HepG2 (cell line): ENCODE measurements around the gene MAPK8IP3. TPM values are rescaled to one million over a fixed set of nuclear protein-coding genes. Genes with fewer than 3 reads are reported as not detected.

Source experiments
- CBX5 ChIP-seq: sonication (generic); formaldehyde crosslinking; IDR thresholded peaks from 2 replicates; pipeline ENCODE4 v1.4.0; 2020; ENCODE audit warnings: missing genetic modification reagents, borderline replicate concordance
- CEBPG ChIP-seq: IDR thresholded peaks from 2 replicates; pipeline ENCODE4 v1.6.1; 2016
- GATA4 ChIP-seq: sonication (generic); IDR thresholded peaks from 2 replicates; pipeline ENCODE4 v1.6.1; 2016; ENCODE audit warnings: antibody characterized with exemption, low read depth, borderline replicate concordance
- HDAC1 ChIP-seq: sonication (generic); formaldehyde crosslinking; IDR thresholded peaks from 2 replicates; pipeline ENCODE4 v1.5.1; 2020; ENCODE audit warnings: mild to moderate bottlenecking, missing genetic modification reagents
- HDAC2 ChIP-seq: sonication (generic); formaldehyde crosslinking; IDR thresholded peaks from 2 replicates; pipeline ENCODE4 v1.4.0; 2020; ENCODE audit warnings: missing genetic modification reagents
- HMGA1 ChIP-seq: sonication (generic); formaldehyde crosslinking; conservative IDR thresholded peaks from 2 replicates; pipeline ENCODE4 v1.4.0; 2020; ENCODE audit warnings: missing genetic modification reagents
- HOXD1 ChIP-seq: sonication (generic); formaldehyde crosslinking; IDR thresholded peaks from 2 replicates; pipeline ENCODE4 v1.5.0; 2020; ENCODE audit warnings: missing genetic modification reagents
- MXD4 ChIP-seq: IDR thresholded peaks from 2 replicates; pipeline ENCODE4 v1.6.1; 2016; ENCODE audit warnings: mild to moderate bottlenecking, missing biosample characterization, missing genetic modification reagents
- NFE2L1 ChIP-seq: sonication (generic); formaldehyde crosslinking; IDR thresholded peaks from 2 replicates; pipeline ENCODE4 v1.4.0; 2020; ENCODE audit warnings: missing genetic modification reagents, mild to moderate bottlenecking, borderline replicate concordance
- NR2F2 ChIP-seq: IDR thresholded peaks from 2 replicates; pipeline ENCODE4 v1.6.1; 2012; ENCODE audit warnings: low read depth, inconsistent platforms, borderline replicate concordance
- ONECUT2 ChIP-seq: sonication (generic); formaldehyde crosslinking; IDR thresholded peaks from 2 replicates; pipeline ENCODE4 v1.4.0; 2020; ENCODE audit warnings: missing genetic modification reagents
- SMAD1 ChIP-seq: sonication (generic); formaldehyde crosslinking; IDR thresholded peaks from 2 replicates; pipeline ENCODE4 v1.4.0; 2020; ENCODE audit warnings: missing genetic modification reagents, low read depth, mild to moderate bottlenecking, borderline replicate concordance
- SNRNP70 ChIP-seq: fragments of 200-400 bp; formaldehyde crosslinking; IDR thresholded peaks from 2 replicates; pipeline ENCODE4 v1.6.1; 2017; ENCODE audit warnings: mild to moderate bottlenecking, low read depth, low read length, moderate library complexity
- STAG1 ChIP-seq: sonication (generic); formaldehyde crosslinking; IDR thresholded peaks from 2 replicates; pipeline ENCODE4 v1.4.0; 2020; ENCODE audit warnings: missing genetic modification reagents
- ZNF24 ChIP-seq: fragments of 450-650 bp; IDR thresholded peaks from 2 replicates; pipeline ENCODE4 v1.6.1; 2017; ENCODE audit warnings: antibody characterized with exemption, mild to moderate bottlenecking
- ZNF484 ChIP-seq: sonication (generic); formaldehyde crosslinking; IDR thresholded peaks from 2 replicates; pipeline ENCODE4 v1.5.1; 2020; ENCODE audit warnings: mild to moderate bottlenecking, low read depth, missing genetic modification reagents, borderline replicate concordance
- ZNF7 ChIP-seq: IDR thresholded peaks from 2 replicates; pipeline ENCODE4 v1.6.1; 2016; ENCODE audit warnings: missing biosample characterization, missing genetic modification reagents
- ZNF83 ChIP-seq: sonication (generic); formaldehyde crosslinking; IDR thresholded peaks from 2 replicates; pipeline ENCODE4 v1.4.0; 2020; ENCODE audit warnings: missing genetic modification reagents, mild to moderate bottlenecking, borderline replicate concordance
- polyA plus RNA-seq, 8 experiments: library from polyadenylated mRNA; depleted of rRNA in 3 of 8; stranded (reverse) in 7 of 8; unstranded in 1 of 8; fragments of >200 nt; fragmentation: Illumina TruSeq in 4 of 8; extraction: Trizol in 4 of 8; gene quantifications; 2 replicates each; pipeline versions ENCODE4 v1.2.1 to v1.2.3, GENCODE V29; 2011 to 2016; ENCODE audit warnings: low read depth in 4 of 8, missing spikeins in 1 of 8, mixed read lengths in 1 of 8; ENCODE audit not compliant: insufficient read depth in 1 of 8
- total RNA-seq, 5 experiments: library from RNA; depleted of rRNA; stranded (reverse); fragments of >200 nt; fragmentation: Illumina TruSeq; extraction: Trizol; gene quantifications; 2 replicates each; pipeline ENCODE4 v1.2.3, GENCODE V29; 2016; ENCODE audit warnings: low read depth in 1 of 5
- TF ChIP-seq, protein P1 (sequence below): sonication (generic); formaldehyde crosslinking; IDR thresholded peaks from 2 replicates; pipeline ENCODE4 v1.5.0; 2020; ENCODE audit warnings: missing genetic modification reagents, mild to moderate bottlenecking, borderline replicate concordance
- TF ChIP-seq, protein P2 (sequence below): sonication (generic); formaldehyde crosslinking; IDR thresholded peaks from 2 replicates; pipeline ENCODE4 v1.5.1; 2020; ENCODE audit warnings: mild to moderate bottlenecking, missing genetic modification reagents, moderate library complexity
- TF ChIP-seq, protein P3 (sequence below): sonication (generic); formaldehyde crosslinking; IDR thresholded peaks from 2 replicates; pipeline ENCODE4 v1.4.0; 2020; ENCODE audit warnings: mild to moderate bottlenecking, missing genetic modification reagents
- TF ChIP-seq, protein P4 (sequence below): sonication (generic); formaldehyde crosslinking; IDR thresholded peaks from 2 replicates; pipeline ENCODE4 v1.4.0; 2020; ENCODE audit warnings: missing genetic modification reagents
- TF ChIP-seq, protein P5 (sequence below), 2 experiments: sonication (generic) in 1 of 2; formaldehyde crosslinking in 1 of 2; IDR thresholded peaks; 2 replicates each; pipeline versions ENCODE4 v1.4.0 to v1.6.1; 2018 to 2020; ENCODE audit warnings: missing genetic modification reagents in 2 of 2, borderline replicate concordance in 1 of 2, low read depth in 1 of 2, mild to moderate bottlenecking in 1 of 2, missing biosample characterization in 1 of 2

The MAPK8IP3 gene
- total and polyA plus RNA-seq, 2 of the 13 experiments (the other 11 are each of a cell fraction or from before 2014, with no cell fraction given): 25.1 to 41.7 TPM

DNA sequence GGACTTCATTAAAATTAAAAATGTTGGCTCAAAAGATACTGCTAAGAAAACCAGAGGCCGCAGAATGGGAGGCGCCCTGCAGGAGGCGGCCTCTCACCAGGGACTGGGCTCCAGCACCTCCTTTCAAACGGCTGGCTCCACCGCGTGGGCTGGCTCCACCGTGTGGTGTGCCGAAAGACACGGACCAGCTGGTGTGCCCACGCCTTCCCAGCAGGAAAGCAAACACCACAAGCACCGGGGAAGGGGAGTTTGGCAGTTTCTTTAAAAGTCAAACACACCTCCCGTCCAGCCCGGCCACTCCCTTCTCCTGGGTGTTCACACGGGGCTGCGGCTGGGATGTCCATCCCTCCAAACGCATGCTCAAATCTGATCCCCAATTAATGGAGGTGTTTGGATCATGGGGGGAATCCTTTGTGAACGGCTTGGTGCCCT is 106.8 kb downstream of the MAPK8IP3 start (continued):
- TF ChIP-seq, protein P1, sequence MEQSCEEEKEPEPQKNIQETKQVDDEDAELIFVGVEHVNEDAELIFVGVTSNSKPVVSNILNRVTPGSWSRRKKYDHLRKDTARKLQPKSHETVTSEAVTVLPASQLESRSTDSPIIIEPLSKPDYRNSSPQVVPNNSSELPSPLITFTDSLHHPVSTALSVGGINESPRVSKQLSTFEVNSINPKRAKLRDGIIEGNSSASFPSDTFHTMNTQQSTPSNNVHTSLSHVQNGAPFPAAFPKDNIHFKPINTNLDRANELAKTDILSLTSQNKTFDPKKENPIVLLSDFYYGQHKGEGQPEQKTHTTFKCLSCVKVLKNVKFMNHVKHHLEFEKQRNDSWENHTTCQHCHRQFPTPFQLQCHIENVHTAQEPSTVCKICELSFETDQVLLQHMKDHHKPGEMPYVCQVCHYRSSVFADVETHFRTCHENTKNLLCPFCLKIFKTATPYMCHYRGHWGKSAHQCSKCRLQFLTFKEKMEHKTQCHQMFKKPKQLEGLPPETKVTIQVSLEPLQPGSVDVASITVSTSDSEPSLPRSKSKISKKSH (CRISPR knock-in tag): no peak
- TF ChIP-seq HOXD1: no peak
- TF ChIP-seq ZNF24: no peak
- TF ChIP-seq ZNF7 (CRISPR knock-in tag): no peak
- TF ChIP-seq, protein P2, sequence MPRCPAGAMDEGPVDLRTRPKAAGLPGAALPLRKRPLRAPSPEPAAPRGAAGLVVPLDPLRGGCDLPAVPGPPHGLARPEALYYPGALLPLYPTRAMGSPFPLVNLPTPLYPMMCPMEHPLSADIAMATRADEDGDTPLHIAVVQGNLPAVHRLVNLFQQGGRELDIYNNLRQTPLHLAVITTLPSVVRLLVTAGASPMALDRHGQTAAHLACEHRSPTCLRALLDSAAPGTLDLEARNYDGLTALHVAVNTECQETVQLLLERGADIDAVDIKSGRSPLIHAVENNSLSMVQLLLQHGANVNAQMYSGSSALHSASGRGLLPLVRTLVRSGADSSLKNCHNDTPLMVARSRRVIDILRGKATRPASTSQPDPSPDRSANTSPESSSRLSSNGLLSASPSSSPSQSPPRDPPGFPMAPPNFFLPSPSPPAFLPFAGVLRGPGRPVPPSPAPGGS: no peak
- TF ChIP-seq HMGA1: no peak
- peak; percentile 88 for TF ChIP-seq STAG1 (CRISPR knock-in tag)
- TF ChIP-seq SNRNP70: no peak
- TF ChIP-seq NFE2L1 (CRISPR knock-in tag): no peak
- no peak for TF ChIP-seq SMAD1
- no peak for TF ChIP-seq ONECUT2
- TF ChIP-seq, protein P3, sequence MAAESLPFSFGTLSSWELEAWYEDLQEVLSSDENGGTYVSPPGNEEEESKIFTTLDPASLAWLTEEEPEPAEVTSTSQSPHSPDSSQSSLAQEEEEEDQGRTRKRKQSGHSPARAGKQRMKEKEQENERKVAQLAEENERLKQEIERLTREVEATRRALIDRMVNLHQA (CRISPR knock-in tag): no peak
- no peak for TF ChIP-seq NR2F2
- TF ChIP-seq GATA4: no peak
- no peak for TF ChIP-seq MXD4 (CRISPR knock-in tag)
- TF ChIP-seq, protein P4, sequence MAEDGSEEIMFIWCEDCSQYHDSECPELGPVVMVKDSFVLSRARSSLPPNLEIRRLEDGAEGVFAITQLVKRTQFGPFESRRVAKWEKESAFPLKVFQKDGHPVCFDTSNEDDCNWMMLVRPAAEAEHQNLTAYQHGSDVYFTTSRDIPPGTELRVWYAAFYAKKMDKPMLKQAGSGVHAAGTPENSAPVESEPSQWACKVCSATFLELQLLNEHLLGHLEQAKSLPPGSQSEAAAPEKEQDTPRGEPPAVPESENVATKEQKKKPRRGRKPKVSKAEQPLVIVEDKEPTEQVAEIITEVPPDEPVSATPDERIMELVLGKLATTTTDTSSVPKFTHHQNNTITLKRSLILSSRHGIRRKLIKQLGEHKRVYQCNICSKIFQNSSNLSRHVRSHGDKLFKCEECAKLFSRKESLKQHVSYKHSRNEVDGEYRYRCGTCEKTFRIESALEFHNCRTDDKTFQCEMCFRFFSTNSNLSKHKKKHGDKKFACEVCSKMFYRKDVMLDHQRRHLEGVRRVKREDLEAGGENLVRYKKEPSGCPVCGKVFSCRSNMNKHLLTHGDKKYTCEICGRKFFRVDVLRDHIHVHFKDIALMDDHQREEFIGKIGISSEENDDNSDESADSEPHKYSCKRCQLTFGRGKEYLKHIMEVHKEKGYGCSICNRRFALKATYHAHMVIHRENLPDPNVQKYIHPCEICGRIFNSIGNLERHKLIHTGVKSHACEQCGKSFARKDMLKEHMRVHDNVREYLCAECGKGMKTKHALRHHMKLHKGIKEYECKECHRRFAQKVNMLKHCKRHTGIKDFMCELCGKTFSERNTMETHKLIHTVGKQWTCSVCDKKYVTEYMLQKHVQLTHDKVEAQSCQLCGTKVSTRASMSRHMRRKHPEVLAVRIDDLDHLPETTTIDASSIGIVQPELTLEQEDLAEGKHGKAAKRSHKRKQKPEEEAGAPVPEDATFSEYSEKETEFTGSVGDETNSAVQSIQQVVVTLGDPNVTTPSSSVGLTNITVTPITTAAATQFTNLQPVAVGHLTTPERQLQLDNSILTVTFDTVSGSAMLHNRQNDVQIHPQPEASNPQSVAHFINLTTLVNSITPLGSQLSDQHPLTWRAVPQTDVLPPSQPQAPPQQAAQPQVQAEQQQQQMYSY: no peak
- TF ChIP-seq CEBPG (CRISPR knock-in tag): 0 out of 2 replicates have a peak, but pooled peaks have one; percentile 19
- no peak for TF ChIP-seq CBX5 (CRISPR knock-in tag)
- TF ChIP-seq ZNF83 (CRISPR knock-in tag): no peak
- TF ChIP-seq, protein P5, sequence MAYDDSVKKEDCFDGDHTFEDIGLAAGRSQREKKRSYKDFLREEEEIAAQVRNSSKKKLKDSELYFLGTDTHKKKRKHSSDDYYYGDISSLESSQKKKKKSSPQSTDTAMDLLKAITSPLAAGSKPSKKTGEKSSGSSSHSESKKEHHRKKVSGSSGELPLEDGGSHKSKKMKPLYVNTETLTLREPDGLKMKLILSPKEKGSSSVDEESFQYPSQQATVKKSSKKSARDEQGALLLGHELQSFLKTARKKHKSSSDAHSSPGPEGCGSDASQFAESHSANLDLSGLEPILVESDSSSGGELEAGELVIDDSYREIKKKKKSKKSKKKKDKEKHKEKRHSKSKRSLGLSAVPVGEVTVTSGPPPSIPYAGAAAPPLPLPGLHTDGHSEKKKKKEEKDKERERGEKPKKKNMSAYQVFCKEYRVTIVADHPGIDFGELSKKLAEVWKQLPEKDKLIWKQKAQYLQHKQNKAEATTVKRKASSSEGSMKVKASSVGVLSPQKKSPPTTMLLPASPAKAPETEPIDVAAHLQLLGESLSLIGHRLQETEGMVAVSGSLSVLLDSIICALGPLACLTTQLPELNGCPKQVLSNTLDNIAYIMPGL (CRISPR knock-in tag; IDR thresholded peaks at IDR 0.05; ENCODE audit: borderline replicate concordance in 1 of 2, low read depth in 1 of 2): peak; percentile 81 to 86
- no peak for TF ChIP-seq ZNF484
- peak; percentile 52; the same call in 1 of the 2 replicates for TF ChIP-seq HDAC2 (CRISPR knock-in tag)
- TF ChIP-seq HDAC1 (CRISPR knock-in tag): peak; percentile 36; the same call in 1 of the 2 replicates
